GM12864 (cell line): ENCODE data around the gene CPM.

Source experiments
- DNase-seq: peaks from one replicate; pipeline ENCODE4 v3.0.0-alpha.2; 2011; ENCODE audit warnings: low read depth
- H3K4me3 ChIP-seq: 2 replicates; pipeline ENCODE4 v1.5.1; 2011; ENCODE audit warnings: mild to moderate bottlenecking, low read depth, low read length, control low read depth
- TF ChIP-seq, protein P1 (sequence below): IDR thresholded peaks from 2 replicates; pipeline ENCODE4 v1.5.1; 2011; ENCODE audit warnings: low read depth, mild to moderate bottlenecking, moderate library complexity, low read length, control low read depth, inconsistent platforms; ENCODE audit errors: missing control alignments

Gene CPM

DNA sequence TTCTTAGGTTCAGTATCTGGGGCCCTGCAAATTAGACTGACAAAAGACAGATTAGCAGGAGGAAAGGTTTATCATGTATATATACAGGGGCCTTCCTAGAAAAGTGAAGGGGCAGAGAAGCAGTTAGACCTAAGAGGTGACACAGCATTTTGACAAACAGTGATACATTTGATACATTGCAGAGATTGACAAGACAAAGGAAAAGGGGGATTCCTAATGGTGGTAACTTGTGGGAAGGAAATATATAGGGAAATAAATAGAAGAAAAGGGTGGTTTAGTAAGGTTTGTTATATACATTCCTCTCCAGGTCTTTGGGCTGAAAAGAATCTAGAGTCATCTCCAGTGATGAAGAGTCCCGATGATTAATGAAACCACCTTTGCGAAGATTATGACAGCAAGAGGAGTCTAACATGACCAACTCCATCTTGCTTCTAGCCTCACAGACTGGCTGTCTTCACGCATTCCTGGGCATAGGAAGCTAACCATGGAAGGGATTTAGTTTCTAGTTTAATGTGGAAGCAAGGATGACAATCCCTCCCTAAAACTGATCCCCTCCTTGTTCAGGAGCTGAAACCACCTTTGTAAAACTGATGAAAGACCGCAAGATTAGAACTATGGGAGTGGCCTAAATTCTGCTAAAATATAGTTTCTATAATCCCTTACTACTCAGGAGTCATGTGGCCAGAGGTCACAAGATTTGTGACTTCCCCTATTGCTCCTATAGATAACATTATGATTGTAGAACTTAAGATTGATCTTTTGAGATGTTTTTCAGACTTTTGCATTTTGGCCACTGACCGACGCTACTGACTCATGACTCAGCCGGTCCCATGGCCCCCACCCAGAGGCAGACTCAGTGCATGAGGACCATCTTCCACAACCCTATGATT, 31.1 kb upstream of the CPM start:
- TF ChIP-seq, protein P1, sequence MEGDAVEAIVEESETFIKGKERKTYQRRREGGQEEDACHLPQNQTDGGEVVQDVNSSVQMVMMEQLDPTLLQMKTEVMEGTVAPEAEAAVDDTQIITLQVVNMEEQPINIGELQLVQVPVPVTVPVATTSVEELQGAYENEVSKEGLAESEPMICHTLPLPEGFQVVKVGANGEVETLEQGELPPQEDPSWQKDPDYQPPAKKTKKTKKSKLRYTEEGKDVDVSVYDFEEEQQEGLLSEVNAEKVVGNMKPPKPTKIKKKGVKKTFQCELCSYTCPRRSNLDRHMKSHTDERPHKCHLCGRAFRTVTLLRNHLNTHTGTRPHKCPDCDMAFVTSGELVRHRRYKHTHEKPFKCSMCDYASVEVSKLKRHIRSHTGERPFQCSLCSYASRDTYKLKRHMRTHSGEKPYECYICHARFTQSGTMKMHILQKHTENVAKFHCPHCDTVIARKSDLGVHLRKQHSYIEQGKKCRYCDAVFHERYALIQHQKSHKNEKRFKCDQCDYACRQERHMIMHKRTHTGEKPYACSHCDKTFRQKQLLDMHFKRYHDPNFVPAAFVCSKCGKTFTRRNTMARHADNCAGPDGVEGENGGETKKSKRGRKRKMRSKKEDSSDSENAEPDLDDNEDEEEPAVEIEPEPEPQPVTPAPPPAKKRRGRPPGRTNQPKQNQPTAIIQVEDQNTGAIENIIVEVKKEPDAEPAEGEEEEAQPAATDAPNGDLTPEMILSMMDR, result no peak
- no peak for DNase-seq
- no peak overlapping the region for H3K4me3 ChIP-seq

DNA sequence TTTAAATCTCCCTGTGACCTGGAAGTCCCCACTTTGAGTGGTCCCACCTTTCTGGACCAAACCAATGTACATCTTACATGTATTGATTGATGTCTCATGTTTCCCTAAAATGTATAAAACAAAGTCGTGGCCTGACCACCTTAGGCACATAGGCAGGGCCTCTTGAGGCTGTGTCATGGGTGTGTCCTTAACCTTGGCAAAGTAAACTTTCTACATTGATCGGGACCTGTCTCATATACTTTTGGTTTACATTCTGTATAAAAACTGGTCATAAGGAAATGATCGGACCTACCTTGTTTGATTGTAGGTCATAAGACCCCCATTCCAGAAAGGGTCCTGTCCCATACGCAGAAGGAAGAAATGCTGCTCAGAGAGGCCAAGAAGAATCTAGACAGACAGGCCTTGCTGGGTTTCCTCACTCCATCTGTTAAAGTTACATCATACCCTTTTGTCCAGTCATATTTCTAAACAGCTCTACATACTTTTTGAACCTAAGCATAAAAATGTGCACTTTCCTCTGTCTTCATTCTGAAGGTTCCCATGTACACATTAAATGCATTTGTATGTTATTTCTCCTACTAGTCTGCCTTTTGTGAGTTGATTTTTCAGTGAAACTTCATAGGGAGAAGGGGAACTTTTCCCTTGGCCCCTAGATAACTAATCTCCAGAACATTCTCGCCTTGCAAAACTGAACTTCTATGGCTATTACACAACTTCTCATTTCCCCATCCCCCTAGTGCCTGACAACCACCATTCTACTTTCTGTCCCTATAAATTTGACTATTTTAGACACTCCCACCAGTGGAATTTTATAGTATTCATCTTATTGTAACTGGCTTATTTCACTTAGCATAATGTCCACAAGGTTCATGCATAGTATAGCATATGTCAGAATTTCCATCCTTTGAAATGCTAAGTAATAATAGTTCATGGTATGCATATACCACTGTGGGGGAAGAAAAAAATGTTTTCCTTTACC, 30.2 kb upstream of the CPM start:
- no peak for DNase-seq
- no peak overlapping the region for H3K4me3 ChIP-seq
- TF ChIP-seq, protein P1, result no peak

DNA sequence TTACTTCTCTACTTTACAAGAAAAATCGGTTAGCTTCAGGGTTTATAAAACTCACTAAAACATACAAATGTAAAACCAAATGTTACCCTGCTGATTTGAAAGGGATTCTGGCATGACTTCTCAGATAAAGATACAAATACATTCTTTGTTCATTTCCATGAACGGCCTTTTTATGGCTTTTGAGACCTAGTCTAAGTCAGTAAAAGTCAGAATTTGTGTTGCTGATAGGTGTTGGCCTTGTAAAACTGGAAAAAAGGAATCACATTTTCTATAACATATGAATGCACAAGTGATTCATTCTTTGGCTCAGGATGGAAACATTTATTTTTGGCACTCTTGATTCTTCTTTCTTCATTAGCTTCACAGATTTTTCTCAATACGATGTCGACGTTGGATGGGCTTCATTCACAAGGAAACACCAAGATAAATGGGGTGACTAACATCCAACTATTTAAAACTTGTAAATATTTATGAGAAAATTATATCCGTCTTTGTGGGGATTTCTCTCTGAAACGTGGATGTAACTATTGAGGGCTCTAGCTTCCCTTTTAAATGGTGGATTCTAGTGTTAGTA, 27.0 kb upstream of the CPM start:
- H3K4me3 ChIP-seq, result no peak overlapping the region
- TF ChIP-seq, protein P1, result no peak
- no peak for DNase-seq

DNA sequence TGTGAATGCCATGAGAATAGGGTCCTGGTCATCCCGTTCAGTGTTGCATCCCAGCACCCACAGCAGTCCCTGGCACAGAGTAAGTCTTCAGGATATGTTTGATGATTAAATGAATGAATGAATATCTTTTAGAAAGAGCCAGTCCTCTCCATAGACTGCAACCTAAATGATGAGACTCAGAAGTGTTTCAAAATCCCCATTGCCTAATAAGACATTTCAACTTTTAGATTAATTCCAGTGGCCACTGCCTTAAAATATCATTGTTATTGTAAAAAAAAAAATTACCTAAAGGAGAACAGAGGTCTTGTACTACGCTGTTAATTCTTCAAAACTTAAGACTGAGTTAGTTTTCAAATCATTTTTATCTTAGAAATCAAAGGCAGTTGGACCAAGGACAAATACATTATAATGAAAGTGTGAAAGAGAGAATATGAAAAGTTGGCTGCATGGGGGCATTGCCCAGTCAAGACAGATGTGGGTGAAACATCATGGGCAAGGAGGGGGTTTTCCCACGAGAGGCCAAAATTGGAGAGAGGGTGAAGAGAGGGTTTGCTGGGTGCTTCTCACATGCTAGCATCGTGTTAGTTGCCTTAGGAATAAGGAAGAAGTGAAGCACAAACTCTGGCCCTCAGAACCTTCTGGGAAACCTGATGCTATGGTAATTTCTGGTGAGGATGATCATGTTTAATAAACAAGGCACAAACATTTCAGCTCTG, 26.3 kb upstream of the CPM start:
- TF ChIP-seq, protein P1, result no peak
- H3K4me3 ChIP-seq, result no peak overlapping the region
- DNase-seq, result no peak

DNA sequence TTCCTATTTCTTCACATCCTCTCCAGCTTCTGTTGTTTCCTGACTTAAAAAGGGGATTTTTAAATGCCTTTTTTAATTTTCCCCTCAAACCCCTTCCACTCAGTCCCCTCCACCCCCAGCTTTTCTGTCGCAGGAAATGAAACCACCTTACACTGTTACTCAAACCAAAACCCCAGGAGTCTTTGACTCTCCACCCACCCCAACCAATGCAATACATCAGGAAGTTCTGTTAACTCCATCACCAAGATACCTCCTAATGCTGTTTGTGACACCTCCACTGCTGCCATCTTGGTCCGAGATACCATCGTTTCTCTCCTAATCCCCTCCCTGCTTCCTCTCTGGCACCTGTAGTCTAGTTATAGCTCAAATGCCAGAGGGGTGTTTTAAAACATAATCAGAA, 25.4 kb upstream of the CPM start:
- TF ChIP-seq, protein P1, result no peak
- H3K4me3 ChIP-seq, result no peak overlapping the region
- DNase-seq, result peak; percentile 19

DNA sequence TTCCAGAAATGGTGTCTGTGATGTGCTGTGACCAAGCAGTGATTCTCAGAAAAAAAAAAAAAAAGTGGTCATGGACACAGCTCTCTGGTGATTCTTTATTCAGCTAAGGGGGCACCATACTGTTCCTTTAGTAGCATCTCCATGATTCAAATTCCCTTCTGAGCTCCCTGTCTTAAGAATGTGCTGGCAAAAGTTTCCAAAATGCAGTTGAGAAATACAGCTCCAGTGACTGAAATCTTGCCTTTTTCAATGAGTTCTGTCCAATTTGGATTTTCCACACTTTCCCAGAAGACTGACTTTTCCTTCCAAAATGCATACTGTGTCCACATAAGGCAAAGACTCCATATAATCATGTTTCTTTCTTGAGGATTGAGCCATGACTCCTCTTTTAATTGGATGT, 24.3 kb upstream of the CPM start:
- no peak for DNase-seq
- TF ChIP-seq, protein P1, result no peak
- H3K4me3 ChIP-seq, result no peak overlapping the region
